CD4-positive, alpha-beta T cell treated with Interleukin-15 for 4 hours (primary cell): ENCODE data around the gene OXNAD1.

Source experiments
- DNase-seq: peaks from one replicate; pipeline ENCODE4 v3.0.0-alpha.2; 2020; ENCODE audit warnings: low spot score

The OXNAD1 gene

DNA sequence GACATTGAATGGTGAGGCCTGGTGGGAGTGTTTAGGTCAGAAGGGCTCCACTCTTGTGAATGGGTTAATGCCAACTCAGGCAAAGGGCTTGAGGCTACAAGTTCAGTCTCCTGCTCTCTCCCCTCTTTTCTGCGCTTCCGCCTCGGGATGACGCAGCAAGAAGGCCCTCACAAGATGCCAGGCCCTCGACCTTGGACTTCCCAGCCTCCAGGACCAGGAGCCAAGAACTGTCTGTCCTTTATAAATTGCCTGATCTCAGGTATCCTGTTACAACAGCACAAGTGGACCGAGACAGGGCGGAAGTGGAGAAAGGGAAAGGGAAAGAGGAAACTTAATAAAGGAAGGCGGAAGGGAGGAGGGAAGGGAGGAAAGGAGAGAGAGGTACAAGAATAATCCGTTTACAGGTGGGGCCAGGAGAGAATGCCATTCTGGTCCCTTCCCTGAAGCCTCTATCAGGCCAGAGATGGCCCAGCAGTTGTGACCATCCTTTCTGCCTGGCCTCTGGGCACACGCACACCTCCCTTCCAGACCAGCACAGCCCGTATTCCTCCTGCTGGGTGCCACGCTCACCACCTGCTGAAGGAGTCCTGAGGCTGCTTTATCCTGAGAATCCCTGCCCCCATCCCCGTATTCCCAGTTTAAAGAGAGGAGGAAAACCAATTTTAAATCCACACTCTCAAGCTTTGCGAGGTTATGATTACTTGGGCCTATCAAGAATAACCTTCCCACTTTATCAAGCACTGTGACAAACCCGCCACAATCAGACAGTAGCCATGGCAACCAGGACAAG, 64.2 kb downstream of the OXNAD1 start:
- no peak for DNase-seq

GRCh38 chr3:16329826-16330129, 64.8 kb downstream of the OXNAD1 start:
- DNase-seq: no peak

GRCh38 chr3:16330351-16330750, 65.3 kb downstream of the OXNAD1 start:
- DNase-seq: no peak

- DNase-seq: no peak
These were observed 66.4 kb downstream of the OXNAD1 start for GRCh38 chr3:16331319-16331883.

GRCh38 chr3:16332904-16333426, 68.0 kb downstream of the OXNAD1 start:
- DNase-seq: no peak

GRCh38 chr3:16334909-16335308, 69.9 kb downstream of the OXNAD1 start:
- DNase-seq: no peak

DNA sequence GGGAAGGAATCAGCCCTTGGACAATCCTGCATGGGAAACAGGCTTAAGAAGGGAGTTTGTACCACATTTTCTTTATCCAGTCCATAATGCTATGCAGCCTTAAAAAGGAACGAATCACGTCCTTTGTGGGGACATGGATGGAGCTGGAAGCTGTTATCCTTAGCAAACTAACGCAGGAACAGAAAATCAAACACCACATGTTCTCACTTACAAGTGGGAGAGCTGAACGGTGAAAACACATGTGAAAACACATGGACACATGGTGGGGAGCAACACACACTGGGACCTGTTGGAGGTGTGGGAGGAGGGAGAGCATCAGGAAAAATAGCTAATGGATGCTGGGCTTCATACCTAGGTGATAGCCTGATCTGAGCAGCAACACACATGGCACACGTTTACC, 70.3 kb downstream of the OXNAD1 start:
- DNase-seq: no peak

GRCh38 chr3:16335772-16336645, 71.0 kb downstream of the OXNAD1 start:
- DNase-seq: no peak

- no peak for DNase-seq
These were observed 71.8 kb downstream of the OXNAD1 start for GRCh38 chr3:16336825-16337224.

DNA sequence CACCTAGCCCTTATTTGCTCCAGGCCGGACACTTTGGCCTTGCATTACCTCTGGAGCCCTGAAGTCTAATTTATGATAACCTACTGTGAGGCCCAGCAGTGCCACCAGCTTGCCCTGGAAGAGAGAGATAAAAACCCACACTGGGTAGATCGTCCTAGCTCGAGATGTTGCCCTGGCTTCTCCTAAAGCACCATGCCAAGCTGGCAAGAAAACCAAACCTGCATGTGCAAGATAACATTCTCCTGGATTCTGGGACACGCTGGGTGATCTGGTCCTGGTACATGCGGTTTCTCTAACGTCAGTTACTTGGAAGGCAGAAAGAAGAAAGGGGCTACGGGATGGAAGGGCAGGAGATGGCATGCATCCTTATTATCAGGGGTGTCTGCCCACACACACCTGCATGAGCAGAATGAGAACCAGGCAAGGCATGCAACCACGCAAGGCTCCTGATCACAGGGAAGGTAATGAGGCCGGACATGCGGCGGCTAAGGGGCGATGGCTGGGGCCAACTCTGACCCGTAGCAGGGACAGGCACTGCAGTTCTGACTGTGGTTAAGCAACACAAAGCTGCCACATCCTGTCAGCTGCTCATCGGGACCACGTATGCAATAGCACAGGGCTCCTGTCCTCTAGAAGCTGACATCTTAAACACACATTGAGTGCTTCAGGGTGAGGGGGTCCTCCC, 73.0 kb downstream of the OXNAD1 start:
- DNase-seq: peak; percentile 57

DNA sequence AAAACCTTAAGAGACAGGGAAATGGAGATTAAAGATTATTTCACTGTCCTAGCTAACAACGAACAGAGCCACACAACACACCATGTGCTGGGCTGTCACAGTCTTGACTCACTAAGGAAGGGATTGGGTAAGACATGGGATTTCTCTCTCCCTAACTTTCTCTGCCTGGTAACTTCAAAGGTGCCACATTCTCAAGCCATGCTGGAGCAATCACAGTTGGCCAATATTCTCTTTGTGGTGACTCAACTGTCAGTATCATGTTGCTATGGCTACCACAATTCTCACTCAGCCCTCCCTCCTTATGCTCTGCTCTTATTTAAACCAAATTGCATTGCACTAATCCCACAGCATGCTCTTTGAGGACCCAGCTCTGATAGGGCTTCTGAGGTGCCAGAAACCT, 74.0 kb downstream of the OXNAD1 start:
- peak; percentile 64 for DNase-seq

DNA sequence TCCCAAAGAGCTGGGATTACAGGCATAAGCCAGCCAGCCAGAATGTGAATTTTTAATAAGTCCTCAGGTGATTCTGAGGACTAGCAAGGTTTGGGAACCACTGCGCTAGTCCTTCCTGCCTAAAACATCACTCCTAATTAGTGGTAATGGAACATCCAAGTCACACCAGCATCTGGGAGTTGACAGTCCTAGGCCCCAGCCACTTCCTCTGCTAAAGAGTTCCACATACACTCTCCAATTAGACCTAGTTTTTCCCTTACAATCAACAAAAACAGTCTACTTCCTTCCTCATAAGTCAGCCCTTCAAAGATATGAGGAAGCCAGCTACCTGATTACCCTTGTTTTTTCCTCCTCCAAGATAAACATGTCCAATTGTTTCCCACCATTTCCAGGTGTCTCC, 78.1 kb downstream of the OXNAD1 start:
- no peak for DNase-seq

GRCh38 chr3:16346413-16347081, 81.5 kb downstream of the OXNAD1 start:
- no peak for DNase-seq

GRCh38 chr3:16347548-16347947, 82.5 kb downstream of the OXNAD1 start:
- no peak for DNase-seq

- no peak for DNase-seq
These were observed 85.1 kb downstream of the OXNAD1 start for GRCh38 chr3:16349986-16350596.

GRCh38 chr3:16350597-16351318, 85.7 kb downstream of the OXNAD1 start:
- DNase-seq: no peak

DNA sequence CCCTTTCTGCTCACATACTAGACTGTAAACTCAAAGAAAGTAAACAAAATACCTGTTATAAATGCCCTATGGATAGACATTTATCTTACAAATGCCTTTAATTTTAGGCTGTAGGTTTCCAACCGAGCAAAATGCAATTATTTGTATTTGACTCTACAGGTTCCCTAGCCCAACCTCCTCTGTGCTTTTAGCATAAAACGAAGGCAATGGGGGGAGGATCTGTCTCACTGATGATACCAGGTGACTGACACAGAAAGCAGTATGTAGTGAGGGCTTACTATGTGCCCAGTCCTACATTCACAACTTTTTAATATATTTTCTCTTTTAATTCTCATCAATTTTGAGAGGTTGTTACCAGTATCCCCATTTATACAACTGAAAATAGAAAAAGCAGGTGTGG, 87.4 kb downstream of the OXNAD1 start:
- DNase-seq: no peak

- no peak for DNase-seq
These were observed 89.3 kb downstream of the OXNAD1 start for GRCh38 chr3:16354291-16354690.
